Upper lobe of left lung (tissue), 6 donors: ENCODE data around the gene ZNF408. TPM values are rescaled to one million over a fixed set of nuclear protein-coding genes. Genes with fewer than 3 reads are reported as not detected.
"Not testable (repeated sequence)": the region's sequence is repeated elsewhere in the genome, so short reads cannot be mapped to it uniquely, and the experiment has no call there.

Experiments used
- ATAC-seq, 2 donors: fragments of 200-7000 bp; cut with Tn5 transposase; one replicate each; pipeline ENCODE4 v1.9.1; 2022; ENCODE audit warnings: mild to moderate bottlenecking in 2 of 2, moderate library complexity in 2 of 2; ENCODE audit not compliant: low FRiP score in 2 of 2
- DNase-seq, 2 donors: peaks; one replicate each; pipeline ENCODE4 v3.0.0-alpha.2; 2019 to 2020
- H3K27ac ChIP-seq, 4 donors: fragments of 200-600 bp; sonication (generic); one replicate each; pipeline ENCODE4 v1.5.1; 2016 to 2019
- H3K27me3 ChIP-seq, 4 donors: fragments of 200-600 bp; sonication (generic); one replicate each; pipeline ENCODE4 v1.5.1; 2017 to 2019
- H3K36me3 ChIP-seq, 4 donors: fragments of 200-600 bp; sonication (generic); one replicate each; pipeline ENCODE4 v1.5.1; 2016 to 2019
- H3K4me1 ChIP-seq, 4 donors: fragments of 200-600 bp; sonication (generic); one replicate each; pipeline ENCODE4 v1.5.1; 2018 to 2019
- H3K4me3 ChIP-seq, 4 donors: fragments of 200-600 bp; sonication (generic); one replicate each; pipeline ENCODE4 v1.5.1; 2017 to 2019; ENCODE audit warnings: mild to moderate bottlenecking in 2 of 4, moderate library complexity in 1 of 4
- H3K9me3 ChIP-seq, 4 donors: fragments of 200-600 bp; sonication (generic); one replicate each; pipeline ENCODE4 v1.5.1; 2018 to 2019
- CTCF ChIP-seq, 6 experiments: fragments of 450-650 bp in 4 of 6; fragments of 200-600 bp in 2 of 6; sonication (generic) in 2 of 6; IDR thresholded peaks; one replicate each; pipeline ENCODE4 v1.5.1; 2016 to 2019; ENCODE audit warnings: antibody characterized with exemption in 6 of 6
- EP300 ChIP-seq, 4 donors: sonication (generic); formaldehyde crosslinking; IDR thresholded peaks; one replicate each; pipeline ENCODE4 v1.5.1; 2017; ENCODE audit warnings: antibody characterized with exemption in 4 of 4, control low read depth in 2 of 4
- POLR2A ChIP-seq, 4 donors: fragments of 450-650 bp; IDR thresholded peaks; one replicate each; pipeline ENCODE4 v1.5.1; 2016 to 2017; ENCODE audit warnings: antibody characterized with exemption in 4 of 4, mild to moderate bottlenecking in 2 of 4
- POLR2AphosphoS5 ChIP-seq, 2 donors: sonication (generic); formaldehyde crosslinking; IDR thresholded peaks; one replicate each; pipeline ENCODE4 v1.5.1; 2017; ENCODE audit warnings: antibody characterized with exemption in 2 of 2
- WGBS, 2 donors: methylation state at CpG; one replicate each; pipeline ENCODE4 v1.1.5; 2017 to 2018; 5-methylcytosine and 5-hydroxymethylcytosine counted together
- total RNA-seq, 6 donors: library from RNA; depleted of rRNA in 4 of 6; stranded (reverse); fragments of >200 nt in 4 of 6; gene quantifications; one replicate each; pipeline versions ENCODE4 v1.1.0 to v1.2.1, GENCODE V29; 2016 to 2021
- donor health status: DM: no; HTN: no; CAD: no; lungs with moderate emphysema.
- donor health status: DM: no; HTN: yes; CAD: no; lungs with severe emphysema.

The ZNF408 gene
- total RNA-seq, 6 donors from 2014 or later: 5.3 to 17.2 (median 10.5) TPM

DNA sequence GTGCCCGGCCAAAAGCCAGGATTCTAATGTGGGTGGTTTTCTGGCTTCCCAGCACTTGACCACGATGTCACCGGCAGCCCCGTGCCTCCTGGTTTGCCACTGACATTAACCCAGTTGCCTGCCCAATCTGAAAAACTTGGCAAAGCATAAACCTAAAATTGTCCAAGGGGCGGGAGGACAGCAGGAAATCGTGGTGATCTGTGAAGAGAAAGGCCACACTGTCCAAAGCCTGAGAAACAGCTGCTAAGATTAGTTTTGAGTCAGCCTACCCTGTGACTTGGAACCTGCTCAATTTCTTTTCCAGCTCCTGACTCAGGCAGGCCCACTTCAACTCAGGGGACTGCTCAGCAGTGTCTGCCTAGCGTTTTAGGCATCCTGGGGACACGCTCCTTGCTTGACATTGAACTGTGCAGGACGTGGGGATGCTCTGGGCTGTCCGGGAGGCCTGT is 10.0 kb downstream of the ZNF408 start:
- DNase-seq: no peak
- Histone ChIP-seq H3K4me1 (no peaks in the 10 kb centered on the region), H3K27me3 (no peaks in the 10 kb centered on the region), H3K9me3 (no peaks in the 10 kb centered on the region), H3K4me3 (no peak overlapping the region), H3K27ac (peak overlapping the region in 3 of 4 donors; percentile 55 to 70 (median 66)), H3K36me3 (peaks cover 3 to 23% (median 17%) of the 10 kb centered on the region in 4 donors)
- ATAC-seq: peak; percentile 54 to 95
- WGBS, 2 donors: 73 to 78% methylated on average over 8 to 9 of the region's 10 CpGs
- no peak for TF ChIP-seq POLR2AphosphoS5 (IDR thresholded peaks at IDR 0.05)
- TF ChIP-seq EP300 (IDR thresholded peaks at IDR 0.05): no peak
- TF ChIP-seq CTCF (IDR thresholded peaks at IDR 0.05): no peak
- TF ChIP-seq POLR2A (IDR thresholded peaks at IDR 0.05): no peak

- no peaks in the 10 kb centered on the region for H3K9me3 ChIP-seq
- no peak for TF ChIP-seq EP300 (IDR thresholded peaks at IDR 0.05)
- no peak for TF ChIP-seq CTCF (IDR thresholded peaks at IDR 0.05)
- no peak for TF ChIP-seq POLR2A (IDR thresholded peaks at IDR 0.05)
- TF ChIP-seq POLR2AphosphoS5 (IDR thresholded peaks at IDR 0.05): no peak
- WGBS, 2 donors: 81 to 93% methylated on average over 5 of the region's 5 CpGs
- no peaks in the 10 kb centered on the region for H3K4me1 ChIP-seq
- DNase-seq: no peak
- H3K36me3 ChIP-seq: peaks cover 0 to 18% (median 12%) of the 10 kb centered on the region in 4 donors
- peak; percentile 21 to 34 for ATAC-seq
- peak overlapping the region in 3 of 4 donors; percentile 55 to 70 (median 66) for H3K27ac ChIP-seq
- H3K27me3 ChIP-seq: no peaks in the 10 kb centered on the region
- no peak overlapping the region for H3K4me3 ChIP-seq
These were observed 10.5 kb downstream of the ZNF408 start for GRCh38 chr11:46711303-46711702.

DNA sequence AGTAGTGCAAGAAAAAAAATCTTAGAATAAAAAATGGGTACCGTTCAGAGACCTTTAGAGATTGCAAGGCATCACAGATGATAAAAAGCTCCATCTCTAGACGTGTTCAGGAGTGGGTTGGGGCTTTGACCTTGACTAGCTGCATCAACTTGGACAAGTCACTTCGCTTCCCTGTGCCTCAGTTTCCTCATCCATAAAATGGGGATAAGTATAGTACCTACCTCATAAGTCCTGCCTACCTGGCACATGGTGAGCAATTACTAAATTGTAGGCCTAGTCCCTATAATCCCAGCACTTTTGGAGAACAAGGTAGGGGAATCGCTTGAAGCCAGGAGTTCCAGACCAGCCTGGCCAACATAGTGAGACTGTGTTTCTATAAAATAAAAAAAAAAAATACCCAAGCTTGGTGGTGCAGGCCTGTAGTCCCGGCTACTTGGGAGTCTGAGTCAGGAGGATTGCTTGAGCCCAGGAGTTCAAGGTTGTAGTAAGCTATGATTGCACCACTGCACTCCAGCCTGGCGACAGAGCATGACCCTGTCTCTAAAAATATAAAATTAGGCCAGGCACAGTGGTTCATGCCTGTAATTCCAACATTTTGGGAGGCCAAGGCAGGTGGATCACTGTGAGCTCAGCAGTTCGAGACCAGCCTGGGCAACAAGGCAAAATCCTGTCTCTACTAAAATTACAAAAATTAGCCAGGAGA is 12.2 kb downstream of the ZNF408 start:
- ATAC-seq (no peak), DNase-seq (no peak)
- peaks cover 0 to 2% (median 1%) of the 10 kb centered on the region in 4 donors for H3K4me1 ChIP-seq
- no peak overlapping the region for H3K4me3 ChIP-seq
- TF ChIP-seq POLR2A (IDR thresholded peaks at IDR 0.05) (no peak), EP300 (IDR thresholded peaks at IDR 0.05) (no peak), POLR2AphosphoS5 (IDR thresholded peaks at IDR 0.05) (no peak), CTCF (IDR thresholded peaks at IDR 0.05) (no peak)
- H3K27me3 ChIP-seq: no peaks in the 10 kb centered on the region
- H3K36me3 ChIP-seq: peaks cover 0 to 1% (median 0%) of the 10 kb centered on the region in 4 donors
- 94 to 96% methylated on average over 7 of the region's 7 CpGs for WGBS, 2 donors
- no peak overlapping the region for H3K27ac ChIP-seq
- H3K9me3 ChIP-seq: no peaks in the 10 kb centered on the region

- not testable (repeated sequence) for H3K4me1 ChIP-seq, ATAC-seq, H3K27me3 ChIP-seq, H3K4me3 ChIP-seq, DNase-seq, H3K27ac ChIP-seq, H3K9me3 ChIP-seq, H3K36me3 ChIP-seq
- WGBS, 2 donors: 92 to 94% methylated on average over 2 of the region's 2 CpGs
These were observed 17.0 kb downstream of the ZNF408 start for GRCh38 chr11:46717825-46718154.

- 68 to 74% methylated on average over 9 to 11 of the region's 11 CpGs for WGBS, 2 donors
- Histone ChIP-seq H3K27me3 (no peaks in the 10 kb centered on the region), H3K4me3 (no peak overlapping the region), H3K27ac (no peak overlapping the region), H3K9me3 (no peaks in the 10 kb centered on the region), H3K36me3 (no peaks in the 10 kb centered on the region), H3K4me1 (peaks cover 2 to 6% (median 5%) of the 10 kb centered on the region in 4 donors)
- ATAC-seq (peak in 1 of 2 donors; percentile 56), DNase-seq (no peak)
- no peak for TF ChIP-seq CTCF (IDR thresholded peaks at IDR 0.05)
- no peak for TF ChIP-seq POLR2A (IDR thresholded peaks at IDR 0.05)
- no peak for TF ChIP-seq EP300 (IDR thresholded peaks at IDR 0.05)
- no peak for TF ChIP-seq POLR2AphosphoS5 (IDR thresholded peaks at IDR 0.05)
These were observed 17.6 kb downstream of the ZNF408 start for GRCh38 chr11:46718155-46719019.
